Thymus (tissue), 14 donors: ENCODE data around the gene C1orf116. TPM values are rescaled to one million over a fixed set of nuclear protein-coding genes. Genes with fewer than 3 reads are reported as not detected.

ENCODE experiments used
- DNase-seq, 9 donors: peaks; one replicate each; pipeline ENCODE4 v3.0.0-alpha.2; 2013; ENCODE audit warnings: low spot score in 9 of 9, low read depth in 6 of 9, missing footprints in 1 of 9
- H3K27ac ChIP-seq, 2 donors: one replicate each; pipeline ENCODE4 v1.5.1; 2013; ENCODE audit warnings: control low read depth in 1 of 2, low read depth in 1 of 2, low read length in 1 of 2, mild to moderate bottlenecking in 1 of 2, moderate library complexity in 1 of 2
- H3K27me3 ChIP-seq, 2 donors: one replicate each; pipeline ENCODE4 v1.5.1; 2013; ENCODE audit warnings: low read length in 1 of 2; ENCODE audit not compliant: control insufficient read depth in 2 of 2, insufficient read depth in 1 of 2
- H3K36me3 ChIP-seq, 2 donors: one replicate each; pipeline ENCODE4 v1.5.1; 2013; ENCODE audit warnings: low read length in 1 of 2, mild to moderate bottlenecking in 1 of 2, moderate library complexity in 1 of 2; ENCODE audit not compliant: control insufficient read depth in 2 of 2, insufficient read depth in 2 of 2
- H3K4me1 ChIP-seq, 2 donors: one replicate each; pipeline ENCODE4 v1.5.1; 2013; ENCODE audit warnings: low read length in 2 of 2; ENCODE audit not compliant: control insufficient read depth in 2 of 2, insufficient read depth in 2 of 2
- H3K4me3 ChIP-seq, 2 donors: one replicate each; pipeline ENCODE4 v1.5.1; 2013; ENCODE audit warnings: low read length in 2 of 2, control low read depth in 1 of 2, mild to moderate bottlenecking in 1 of 2
- H3K9me3 ChIP-seq, 2 donors: one replicate each; pipeline ENCODE4 v1.5.1; 2013; ENCODE audit warnings: low read length in 1 of 2, mild to moderate bottlenecking in 1 of 2; ENCODE audit not compliant: control insufficient read depth in 2 of 2, insufficient read depth in 1 of 2
- WGBS: extraction: QIAGEN DNeasy Blood & Tissue Kit; methylation state at CpG from one replicate; pipeline ENCODE4 v1.1.7; 2013; 5-methylcytosine and 5-hydroxymethylcytosine counted together
- long read RNA-seq, 10 donors: transcript quantifications; one replicate each; lab custom pipeline, GENCODE V29; 2026
- polyA plus RNA-seq: library from polyadenylated mRNA; stranded (reverse); fragments of 200-250 nt; gene quantifications from one replicate; pipeline ENCODE4 v1.2.3, GENCODE V29; 2013
- total RNA-seq: library from RNA; stranded (reverse); fragments of 120-200 nt; gene quantifications from one replicate; pipeline ENCODE4 v1.2.4, GENCODE V29; 2013
- donor health status: healthy.

Gene C1orf116
- total RNA-seq (0.05 TPM), polyA plus RNA-seq (0.98 TPM)
- long read RNA-seq, donor 1, result 0 reads
- long read RNA-seq, donor 2, result 0 reads
- long read RNA-seq, donor 3, result 0 reads
- long read RNA-seq, donor 4, partial matches to known transcripts, result 0 of 1 reads
- long read RNA-seq, donor 4, other reads (novel, unspliced or antisense), result 0 of 1 reads
- long read RNA-seq, donor 5, full-length matches to known transcripts, result 1 of 1 reads
- long read RNA-seq, donor 5, partial matches to known transcripts, result 0 of 1 reads
- long read RNA-seq, donor 5, other reads (novel, unspliced or antisense), result 0 of 1 reads
- long read RNA-seq, donor 6, result 0 reads
- long read RNA-seq, donor 7, result 0 reads
- long read RNA-seq, donor 8, full-length matches to known transcripts, result 1 of 1 reads
- long read RNA-seq, donor 8, partial matches to known transcripts, result 0 of 1 reads
- long read RNA-seq, donor 8, other reads (novel, unspliced or antisense), result 0 of 1 reads
- long read RNA-seq, donor 9, result 0 reads
- long read RNA-seq, donor 10, result 0 reads

- Histone ChIP-seq H3K36me3 (no peaks in the 10 kb centered on the region), H3K27ac (no peak within 1 kb of the TSS), H3K9me3 (no peaks in the 10 kb centered on the region), H3K4me1 (no peaks in the 10 kb centered on the region), H3K4me3 (no peak within 1 kb of the TSS), H3K27me3 (no peaks in the 10 kb centered on the region)
- WGBS, result 20% methylated on average over 1 of the region's 1 CpG
- no peak for DNase-seq
Measured at GRCh38 chr1:207032528-207033017, at the start of gene C1orf116. C1orf116 (minus strand) TSS chr1:207032756; CDS start chr1:207027598, 5,158 bp downstream.

DNA sequence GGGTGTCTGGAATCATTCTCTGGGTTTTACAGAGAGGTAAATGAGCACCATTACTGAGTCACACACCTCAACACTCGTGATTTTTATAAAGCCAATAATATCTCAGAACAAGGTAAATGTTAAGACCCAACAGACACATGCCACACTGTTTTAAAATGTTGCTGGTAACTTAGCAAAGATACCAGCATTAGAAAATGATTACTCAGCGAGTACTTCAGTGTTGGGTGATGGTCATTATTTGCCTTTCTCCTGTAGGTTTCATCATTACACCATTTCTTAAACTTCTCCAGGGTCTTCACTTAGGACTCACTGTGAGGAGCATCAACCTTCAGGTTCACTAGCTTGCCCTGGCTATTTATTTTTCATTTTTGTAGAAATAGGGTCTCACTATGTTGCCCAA, 49.2 kb upstream of the C1orf116 start:
- Histone ChIP-seq H3K4me3 (no peak overlapping the region), H3K27me3 (no peaks in the 10 kb centered on the region), H3K4me1 (peaks cover 9 to 20% of the 10 kb centered on the region in 2 donors), H3K36me3 (peaks cover 0 to 7% of the 10 kb centered on the region in 2 donors), H3K27ac (no peak overlapping the region), H3K9me3 (no peaks in the 10 kb centered on the region)
- WGBS, result 99% methylated on average over 2 of the region's 2 CpGs
- no peak for DNase-seq

DNA sequence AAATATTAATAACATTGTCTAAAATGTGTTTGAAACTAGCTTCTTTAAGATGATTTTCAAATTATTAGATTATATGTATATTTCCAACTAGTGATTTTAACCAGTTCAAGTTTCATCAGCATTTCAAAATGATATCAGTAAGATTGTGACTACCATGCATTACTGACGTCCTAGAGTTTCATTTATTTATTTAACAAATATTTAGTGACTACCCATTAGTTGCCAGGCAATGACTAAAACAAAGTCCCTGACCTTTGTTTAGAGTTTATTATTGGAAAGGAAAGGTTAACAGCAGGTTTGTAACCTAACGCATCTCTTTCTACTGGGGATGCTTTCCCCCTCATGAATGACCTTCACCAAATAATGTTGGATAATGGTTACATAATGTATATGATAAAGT, 48.5 kb upstream of the C1orf116 start:
- Histone ChIP-seq H3K27ac (no peak overlapping the region), H3K9me3 (no peaks in the 10 kb centered on the region), H3K4me3 (no peak overlapping the region), H3K4me1 (peaks cover 9 to 18% of the 10 kb centered on the region in 2 donors), H3K36me3 (peaks cover 0 to 7% of the 10 kb centered on the region in 2 donors), H3K27me3 (no peaks in the 10 kb centered on the region)
- 97% methylated on average over 2 of the region's 2 CpGs for WGBS
- no peak for DNase-seq

GRCh38 chr1:207079706-207080241, 47.2 kb upstream of the C1orf116 start:
- WGBS, result 90% methylated on average over 6 of the region's 6 CpGs
- H3K4me3 ChIP-seq, result no peak overlapping the region
- H3K9me3 ChIP-seq, result no peaks in the 10 kb centered on the region
- H3K27me3 ChIP-seq, result no peaks in the 10 kb centered on the region
- H3K4me1 ChIP-seq, result peaks cover 2 to 7% of the 10 kb centered on the region in 2 donors
- peaks cover 0 to 11% of the 10 kb centered on the region in 2 donors for H3K36me3 ChIP-seq
- DNase-seq, result no peak
- no peak overlapping the region for H3K27ac ChIP-seq

DNA sequence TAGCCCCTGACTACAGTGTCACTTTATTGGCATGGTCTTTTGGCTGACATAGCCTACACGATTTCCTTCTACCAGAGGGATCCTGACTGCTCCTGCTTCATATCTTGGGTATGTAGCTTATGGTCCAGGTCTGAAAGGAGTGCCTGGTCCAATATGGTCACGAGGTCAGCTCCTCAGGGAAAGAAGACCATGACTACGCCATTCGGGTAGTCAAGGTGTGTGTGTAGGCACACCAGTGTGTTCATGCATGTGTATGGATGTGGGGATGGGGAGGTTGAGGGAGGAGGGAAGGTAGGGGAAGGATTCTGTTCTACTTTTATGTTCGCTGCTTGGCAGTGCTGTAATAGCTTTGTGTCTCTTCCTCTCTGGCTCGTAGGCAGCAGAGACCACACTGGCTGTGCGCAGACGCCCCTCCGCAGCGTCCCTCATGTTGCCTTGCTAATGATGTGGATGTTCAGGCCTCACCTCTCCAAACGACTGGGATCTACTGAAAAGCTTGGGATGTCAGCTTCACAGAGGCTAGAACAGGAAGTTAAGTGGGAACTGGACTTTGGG, 46.1 kb upstream of the C1orf116 start:
- H3K4me3 ChIP-seq, result no peak overlapping the region
- no peaks in the 10 kb centered on the region for H3K27me3 ChIP-seq
- no peaks in the 10 kb centered on the region for H3K9me3 ChIP-seq
- H3K4me1 ChIP-seq, result no peaks in the 10 kb centered on the region
- DNase-seq, result no peak
- H3K27ac ChIP-seq, result no peak overlapping the region
- peaks cover 0 to 12% of the 10 kb centered on the region in 2 donors for H3K36me3 ChIP-seq
- 93% methylated on average over 11 of the region's 11 CpGs for WGBS

GRCh38 chr1:207077470-207078377, 45.2 kb upstream of the C1orf116 start:
- DNase-seq, result peak in 7 of 9 donors; percentile 74 to 93 (median 91)
- 62% methylated on average over 6 of the region's 6 CpGs for WGBS
- Histone ChIP-seq H3K36me3 (peaks cover 2 to 15% of the 10 kb centered on the region in 2 donors), H3K4me3 (no peak overlapping the region), H3K27ac (no peak overlapping the region), H3K4me1 (peaks cover 0 to 3% of the 10 kb centered on the region in 2 donors), H3K9me3 (no peaks in the 10 kb centered on the region), H3K27me3 (no peaks in the 10 kb centered on the region)

DNA sequence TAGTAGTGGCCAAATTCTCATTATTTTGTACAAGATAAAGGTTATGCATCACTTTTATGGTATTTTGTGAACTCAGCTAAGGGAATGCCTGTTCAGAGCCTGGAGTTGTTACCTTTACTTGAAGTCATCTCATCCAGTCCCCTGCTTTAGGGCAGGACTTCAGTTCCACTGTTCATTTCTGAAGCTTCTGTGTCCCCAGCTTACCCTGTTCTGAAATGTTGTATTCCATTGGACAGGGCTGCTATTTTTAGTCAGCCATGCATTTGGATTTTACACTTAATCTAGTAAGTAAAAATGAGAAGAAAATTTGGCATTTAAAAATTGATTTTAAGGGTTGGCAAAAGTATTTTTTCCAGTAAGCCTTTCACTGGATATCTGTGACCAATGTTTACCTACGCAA, 44.5 kb upstream of the C1orf116 start:
- DNase-seq, result no peak
- H3K36me3 ChIP-seq, result peaks cover 5 to 22% of the 10 kb centered on the region in 2 donors
- H3K4me3 ChIP-seq, result no peak overlapping the region
- H3K27me3 ChIP-seq, result no peaks in the 10 kb centered on the region
- H3K9me3 ChIP-seq, result no peaks in the 10 kb centered on the region
- peaks cover 3 to 10% of the 10 kb centered on the region in 2 donors for H3K4me1 ChIP-seq
- 97% methylated on average over 1 of the region's 1 CpG for WGBS
- no peak overlapping the region for H3K27ac ChIP-seq

DNA sequence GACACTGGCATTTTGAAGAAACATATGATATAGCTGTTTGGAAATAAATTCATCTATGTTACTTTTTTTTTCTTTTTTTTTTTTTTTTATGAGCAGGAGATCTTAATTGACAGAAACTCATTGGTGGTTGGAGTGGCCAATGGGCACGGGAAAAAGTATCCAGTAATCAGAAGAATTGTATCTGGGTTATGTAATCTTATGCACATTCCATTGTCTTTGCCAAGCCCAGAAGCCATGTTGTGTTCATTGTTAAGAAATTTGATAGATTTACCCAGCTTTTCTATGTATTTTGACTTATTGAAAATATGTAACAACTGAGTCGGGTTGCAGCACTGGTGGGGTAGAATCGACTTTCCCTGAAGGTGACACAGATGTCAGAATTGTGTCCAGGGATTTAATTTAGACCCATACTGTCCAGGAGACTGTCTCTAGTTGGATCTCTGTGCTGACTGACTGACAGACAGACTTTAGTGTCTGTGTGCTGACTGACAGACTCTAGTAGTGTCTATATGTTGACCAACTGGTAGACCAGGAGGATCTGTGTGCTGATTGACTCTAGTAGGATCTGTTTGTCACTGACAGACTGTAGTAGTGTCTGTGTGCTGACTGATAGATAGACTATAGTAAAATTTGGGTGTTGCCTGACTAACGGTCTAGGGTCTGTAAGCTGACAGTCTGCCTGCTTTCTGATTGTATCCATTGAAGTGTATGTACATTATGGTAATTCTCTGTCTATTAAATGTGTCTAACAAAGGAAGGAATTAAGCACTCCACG, 43.8 kb upstream of the C1orf116 start:
- Histone ChIP-seq H3K4me1 (peaks cover 10 to 16% of the 10 kb centered on the region in 2 donors), H3K27ac (no peak overlapping the region), H3K4me3 (no peak overlapping the region), H3K9me3 (no peaks in the 10 kb centered on the region), H3K36me3 (peaks cover 5 to 24% of the 10 kb centered on the region in 2 donors), H3K27me3 (no peaks in the 10 kb centered on the region)
- WGBS, result 86% methylated on average over 5 of the region's 5 CpGs
- no peak for DNase-seq
